HepG2 (cell line): ENCODE data around the gene ARSB.

Source experiments
- MAFF ChIP-seq: IDR thresholded peaks from 2 replicates; pipeline ENCODE4 v1.6.1; 2011; ENCODE audit warnings: low read depth, low read length, improper control_type of control experiment
- SP1 ChIP-seq, 2 experiments: fragments of 450-650 bp in 1 of 2; sonication (generic) in 1 of 2; formaldehyde crosslinking in 1 of 2; IDR thresholded peaks; 2 replicates each; pipeline versions ENCODE4 v1.4.0 to v1.6.1; 2016 to 2020; ENCODE audit warnings: missing genetic modification reagents in 1 of 2
- ZBTB21 ChIP-seq: sonication (generic); formaldehyde crosslinking; IDR thresholded peaks from 2 replicates; pipeline ENCODE4 v1.4.0; 2020; ENCODE audit warnings: missing genetic modification reagents
- TF ChIP-seq, protein P1 (sequence below): sonication (generic); formaldehyde crosslinking; IDR thresholded peaks from 2 replicates; pipeline ENCODE4 v1.5.0; 2020; ENCODE audit warnings: mild to moderate bottlenecking, missing genetic modification reagents, moderate library complexity

DNA sequence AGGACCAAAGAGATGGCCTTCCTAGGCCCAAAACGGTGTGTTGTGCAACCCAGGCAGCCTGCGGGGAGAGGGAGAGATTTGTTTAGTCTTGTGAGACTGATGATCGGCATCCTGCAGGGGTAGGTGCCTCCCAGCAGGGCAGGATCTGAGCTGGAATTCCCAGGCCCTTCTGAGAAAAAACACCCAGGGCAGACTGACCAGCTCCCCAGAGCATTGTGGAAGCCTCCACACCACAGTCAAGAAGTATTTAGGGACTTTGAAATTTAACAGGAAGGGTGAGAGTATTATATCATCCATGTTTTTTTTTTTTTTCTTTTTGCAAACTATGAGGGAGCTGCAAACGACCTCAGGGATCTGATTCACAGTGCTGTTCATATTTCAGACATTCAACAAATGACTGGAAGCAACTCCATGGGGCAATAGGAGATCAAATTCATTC is 232.0 kb downstream of the ARSB start:
- no peak for TF ChIP-seq SP1 (IDR thresholded peaks at IDR 0.05)
- TF ChIP-seq SP1 (CRISPR knock-in tag; IDR thresholded peaks at IDR 0.05), result no peak
- TF ChIP-seq MAFF, result no peak
- TF ChIP-seq, protein P1, sequence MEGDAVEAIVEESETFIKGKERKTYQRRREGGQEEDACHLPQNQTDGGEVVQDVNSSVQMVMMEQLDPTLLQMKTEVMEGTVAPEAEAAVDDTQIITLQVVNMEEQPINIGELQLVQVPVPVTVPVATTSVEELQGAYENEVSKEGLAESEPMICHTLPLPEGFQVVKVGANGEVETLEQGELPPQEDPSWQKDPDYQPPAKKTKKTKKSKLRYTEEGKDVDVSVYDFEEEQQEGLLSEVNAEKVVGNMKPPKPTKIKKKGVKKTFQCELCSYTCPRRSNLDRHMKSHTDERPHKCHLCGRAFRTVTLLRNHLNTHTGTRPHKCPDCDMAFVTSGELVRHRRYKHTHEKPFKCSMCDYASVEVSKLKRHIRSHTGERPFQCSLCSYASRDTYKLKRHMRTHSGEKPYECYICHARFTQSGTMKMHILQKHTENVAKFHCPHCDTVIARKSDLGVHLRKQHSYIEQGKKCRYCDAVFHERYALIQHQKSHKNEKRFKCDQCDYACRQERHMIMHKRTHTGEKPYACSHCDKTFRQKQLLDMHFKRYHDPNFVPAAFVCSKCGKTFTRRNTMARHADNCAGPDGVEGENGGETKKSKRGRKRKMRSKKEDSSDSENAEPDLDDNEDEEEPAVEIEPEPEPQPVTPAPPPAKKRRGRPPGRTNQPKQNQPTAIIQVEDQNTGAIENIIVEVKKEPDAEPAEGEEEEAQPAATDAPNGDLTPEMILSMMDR (CRISPR knock-in tag), result no peak
- no peak for TF ChIP-seq ZBTB21 (CRISPR knock-in tag)
